HUES64 (cell line): ENCODE results near the gene TDRD1.

ENCODE experiments used
- H3K27ac ChIP-seq: 2 replicates; pipeline ENCODE4 v1.7.0; 2013; ENCODE audit warnings: low read depth, low read length, inconsistent platforms
- H3K27me3 ChIP-seq: 2 replicates; pipeline ENCODE4 v1.6.1; 2013; ENCODE audit warnings: mild to moderate bottlenecking, low read length; ENCODE audit not compliant: insufficient read depth
- H3K36me3 ChIP-seq: 2 replicates; pipeline ENCODE4 v1.6.1; 2013; ENCODE audit warnings: mild to moderate bottlenecking, low read length; ENCODE audit not compliant: insufficient read depth
- H3K4me1 ChIP-seq: 2 replicates; pipeline ENCODE4 v1.6.1; 2013; ENCODE audit warnings: mild to moderate bottlenecking, low read length, moderate library complexity; ENCODE audit not compliant: insufficient read depth
- H3K4me3 ChIP-seq: 2 replicates; pipeline ENCODE4 v1.5.1; 2013; ENCODE audit warnings: mild to moderate bottlenecking, low read length, moderate library complexity
- H3K9ac ChIP-seq: 2 replicates; pipeline ENCODE4 v1.6.1; 2013; ENCODE audit warnings: mild to moderate bottlenecking, low read depth, low read length
- H3K9me3 ChIP-seq: 2 replicates; pipeline ENCODE4 v1.6.1; 2013; ENCODE audit warnings: low read depth, low read length; ENCODE audit not compliant: insufficient read depth
- WGBS: fragments of 150-250, 120-280 bp; methylation state at CpG from one replicate; pipeline ENCODE4 v1.1.7; 2013; ENCODE audit warnings: missing lambda C conversion rate; 5-methylcytosine and 5-hydroxymethylcytosine counted together

TDRD1 gene

DNA sequence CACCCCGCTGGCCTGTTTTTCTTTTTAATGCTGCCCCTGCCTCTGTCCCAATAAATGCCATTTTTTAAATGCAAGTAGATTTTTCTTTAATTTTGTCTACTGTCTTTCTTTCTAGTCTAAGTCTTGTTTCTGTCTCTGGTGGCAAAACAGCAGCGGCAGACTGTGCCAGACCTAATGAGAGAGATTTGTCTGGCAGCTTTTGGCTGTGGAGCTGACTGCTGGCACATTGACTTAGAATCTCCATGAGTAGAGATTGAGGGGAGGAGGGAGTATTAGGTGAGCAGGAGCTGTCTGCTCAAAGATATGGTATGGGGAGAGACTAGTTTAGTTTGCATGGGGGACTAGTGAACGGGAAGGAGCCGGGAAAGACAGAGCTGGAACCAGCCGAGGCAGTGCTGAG is 72.9 kb downstream of the TDRD1 start:
- no peaks in the 10 kb centered on the region for H3K4me1 ChIP-seq
- no peaks in the 10 kb centered on the region for H3K36me3 ChIP-seq
- H3K9me3 ChIP-seq: no peaks in the 10 kb centered on the region
- no peak overlapping the region for H3K4me3 ChIP-seq
- WGBS: 95% methylated on average over 5 of the region's 5 CpGs
- H3K27ac ChIP-seq: no peak overlapping the region
- no peak overlapping the region for H3K9ac ChIP-seq
- no peaks in the 10 kb centered on the region for H3K27me3 ChIP-seq

DNA sequence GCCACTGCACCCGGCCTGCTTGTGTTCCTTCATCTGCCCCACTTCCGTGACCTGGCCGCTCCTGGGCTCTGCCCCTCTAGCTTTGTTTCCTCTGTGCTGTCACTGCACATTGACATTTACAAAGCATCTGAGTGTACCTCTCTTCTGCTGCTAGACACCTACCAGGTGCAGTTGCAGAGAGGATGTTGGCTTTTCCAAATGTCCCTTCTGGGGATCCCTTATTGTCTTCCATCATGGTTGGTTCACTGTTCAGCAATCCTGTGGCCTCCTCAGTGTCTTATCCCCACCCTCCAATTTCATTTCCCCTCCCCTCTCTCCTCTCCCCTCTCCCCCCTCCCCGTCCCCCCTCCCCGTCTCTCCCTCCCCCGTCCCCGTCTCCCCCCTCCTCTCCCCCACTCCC is 73.7 kb downstream of the TDRD1 start:
- whole genome bisulfite sequencing: 92% methylated on average over 3 of the region's 7 CpGs
- Histone ChIP-seq H3K4me1 (no peaks in the 10 kb centered on the region), H3K4me3 (no peak overlapping the region), H3K27me3 (no peaks in the 10 kb centered on the region), H3K9ac (no peak overlapping the region), H3K27ac (no peak overlapping the region), H3K36me3 (no peaks in the 10 kb centered on the region), H3K9me3 (no peaks in the 10 kb centered on the region)

DNA sequence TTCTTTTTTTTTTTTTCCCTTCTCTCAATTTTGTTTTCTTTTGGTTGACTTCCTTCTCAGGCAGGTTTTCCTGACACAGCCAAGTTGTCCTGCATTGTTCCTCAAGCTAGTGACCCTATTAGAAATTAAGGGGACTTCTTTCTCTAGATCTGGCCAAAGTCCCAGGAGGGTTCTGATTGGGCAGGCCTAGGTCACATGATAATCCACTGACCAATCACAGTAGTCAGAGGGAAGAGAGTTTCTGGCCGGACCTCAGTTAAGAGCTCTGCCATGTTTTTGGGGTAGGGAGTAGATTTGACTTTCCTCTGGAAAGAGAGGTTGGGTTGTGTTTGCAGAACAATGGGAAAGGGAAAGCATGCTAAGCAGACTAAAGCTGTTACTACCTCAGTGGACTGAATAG is 76.1 kb downstream of the TDRD1 start:
- no peaks in the 10 kb centered on the region for H3K36me3 ChIP-seq
- 97% methylated on average over 1 of the region's 1 CpG for WGBS
- no peak overlapping the region for H3K4me3 ChIP-seq
- H3K27ac ChIP-seq: no peak overlapping the region
- H3K4me1 ChIP-seq: 0 out of 2 replicates have a peak, but pooled peaks cover 6% of the 10 kb centered on the region
- H3K27me3 ChIP-seq: no peaks in the 10 kb centered on the region
- H3K9ac ChIP-seq: no peak overlapping the region
- H3K9me3 ChIP-seq: no peaks in the 10 kb centered on the region

DNA sequence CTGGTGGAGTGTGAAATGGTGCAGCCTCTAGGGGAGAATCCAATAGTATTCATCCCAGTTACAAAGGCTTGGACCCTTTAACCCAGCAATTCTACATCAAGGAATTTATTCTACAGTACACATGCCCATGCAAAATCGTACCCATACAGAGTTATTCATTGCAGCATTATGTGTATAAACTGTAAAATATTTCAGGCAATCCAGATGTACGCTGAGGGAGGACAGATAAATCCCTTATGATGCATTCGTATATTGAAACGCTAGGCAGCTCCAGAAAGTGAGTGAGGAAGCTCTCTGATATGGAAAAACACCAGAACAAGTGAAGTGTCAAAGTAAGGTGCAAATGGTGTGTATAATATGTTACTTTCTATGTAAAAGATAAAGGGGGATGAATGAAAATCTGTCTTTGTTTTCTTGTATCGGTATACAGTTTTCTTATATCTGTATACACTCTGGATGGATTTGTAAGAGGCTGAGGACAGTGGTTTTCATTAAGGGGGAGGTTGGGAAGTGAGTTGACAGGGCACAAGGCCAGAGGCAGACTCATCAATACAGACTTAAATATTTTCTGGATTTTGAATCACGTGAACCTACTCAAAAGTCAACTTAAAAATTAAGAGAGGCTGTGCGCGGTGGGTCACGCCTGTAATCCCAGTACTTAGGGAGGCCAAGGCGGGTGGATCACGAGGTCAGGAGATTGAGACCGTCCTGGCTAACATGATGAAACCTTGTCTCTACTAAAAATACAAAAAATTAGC is 77.0 kb downstream of the TDRD1 start:
- Histone ChIP-seq H3K27me3 (no peaks in the 10 kb centered on the region), H3K27ac (no peak overlapping the region), H3K36me3 (no peaks in the 10 kb centered on the region), H3K4me3 (no peak overlapping the region), H3K9ac (no peak overlapping the region), H3K9me3 (no peaks in the 10 kb centered on the region), H3K4me1 (peaks cover 6% of the 10 kb centered on the region; the same call in 1 of the 2 replicates)
- 93% methylated on average over 12 of the region's 12 CpGs for WGBS

DNA sequence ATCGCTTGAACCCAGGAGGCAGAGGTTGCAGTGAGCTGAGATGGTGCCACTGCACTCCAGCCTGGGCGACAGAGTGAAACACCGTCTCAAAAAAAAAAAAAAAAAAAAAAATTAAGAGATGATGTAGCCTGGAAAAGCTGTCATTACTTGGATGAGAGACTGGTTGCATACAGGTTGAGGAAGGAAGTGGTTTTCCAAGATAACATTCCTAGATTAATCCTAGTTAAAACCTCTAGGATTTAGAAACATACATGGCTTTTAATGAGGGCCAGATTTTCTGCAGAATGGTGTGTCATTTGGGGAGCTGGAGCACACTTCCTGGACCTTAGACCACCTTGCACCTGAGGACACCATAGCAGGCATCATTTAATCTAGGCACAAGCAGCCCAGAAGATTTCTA is 77.7 kb downstream of the TDRD1 start:
- peaks cover 6% of the 10 kb centered on the region; the same call in 1 of the 2 replicates for H3K4me1 ChIP-seq
- H3K27me3 ChIP-seq: no peaks in the 10 kb centered on the region
- H3K9me3 ChIP-seq: no peaks in the 10 kb centered on the region
- 95% methylated on average over 3 of the region's 3 CpGs for WGBS
- H3K36me3 ChIP-seq: no peaks in the 10 kb centered on the region
- no peak overlapping the region for H3K9ac ChIP-seq
- H3K27ac ChIP-seq: no peak overlapping the region
- H3K4me3 ChIP-seq: no peak overlapping the region

DNA sequence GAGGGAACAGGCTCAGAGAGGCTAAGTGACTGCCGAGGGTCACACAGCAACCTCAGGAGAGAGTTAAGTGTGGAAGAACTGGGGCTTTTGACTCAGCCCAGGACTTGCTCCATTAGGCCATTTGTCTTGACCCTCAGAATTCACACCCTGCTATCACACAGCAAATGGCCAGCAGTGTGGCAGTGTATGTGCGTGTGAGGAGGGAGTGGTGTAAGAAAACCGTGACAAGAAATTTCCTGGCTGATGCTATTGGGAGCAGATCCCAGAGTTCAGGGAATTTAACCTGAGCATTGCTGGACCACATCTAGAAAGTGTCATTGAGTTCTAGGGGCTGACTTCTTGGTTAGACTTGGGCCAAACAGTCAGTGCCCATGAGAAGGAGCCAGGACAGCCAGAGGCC is 78.3 kb downstream of the TDRD1 start:
- no peaks in the 10 kb centered on the region for H3K9me3 ChIP-seq

DNA sequence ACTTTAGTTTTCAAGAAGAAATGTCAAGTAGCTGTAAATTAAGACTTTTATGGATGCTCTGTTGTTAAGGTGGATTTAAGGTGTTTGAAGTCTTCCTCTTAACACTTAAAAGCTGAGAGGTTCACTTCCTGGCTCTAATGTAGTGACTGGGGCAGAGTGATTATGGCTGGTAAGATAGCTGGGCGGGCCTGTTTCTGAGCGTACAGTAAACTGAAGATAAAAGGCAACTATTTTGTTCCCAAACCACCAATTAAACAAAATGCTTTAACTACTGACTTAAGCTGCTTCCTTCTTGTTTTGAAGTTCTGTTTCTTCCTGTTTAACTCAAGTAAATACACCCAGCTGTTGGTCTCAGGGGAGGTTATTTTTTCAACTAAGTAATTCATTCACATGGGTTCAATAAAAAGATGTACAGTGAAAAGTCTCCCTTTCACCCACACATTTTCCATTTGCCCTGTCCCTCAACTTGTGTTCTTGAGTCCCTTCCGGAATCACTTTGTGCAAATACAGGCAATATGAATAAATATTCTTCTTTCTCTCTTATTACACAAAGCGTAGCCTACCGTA is 79.2 kb downstream of the TDRD1 start:
- no peaks in the 10 kb centered on the region for H3K36me3 ChIP-seq
- 89% methylated on average over 5 of the region's 5 CpGs for WGBS
- H3K9me3 ChIP-seq: no peaks in the 10 kb centered on the region
- no peaks in the 10 kb centered on the region for H3K27me3 ChIP-seq
- no peak overlapping the region for H3K27ac ChIP-seq
- no peak overlapping the region for H3K4me3 ChIP-seq
- H3K9ac ChIP-seq: no peak overlapping the region
- peaks cover 6% of the 10 kb centered on the region; the same call in 1 of the 2 replicates for H3K4me1 ChIP-seq

More for the DNA sequence above, 78.3 kb downstream of the TDRD1 start:
- peaks cover 6% of the 10 kb centered on the region; the same call in 1 of the 2 replicates for H3K4me1 ChIP-seq
- H3K27me3 ChIP-seq: no peaks in the 10 kb centered on the region
- no peak overlapping the region for H3K27ac ChIP-seq
- no peak overlapping the region for H3K9ac ChIP-seq
- no peaks in the 10 kb centered on the region for H3K36me3 ChIP-seq
- 84% methylated on average over 3 of the region's 3 CpGs for WGBS
- H3K4me3 ChIP-seq: no peak overlapping the region

DNA sequence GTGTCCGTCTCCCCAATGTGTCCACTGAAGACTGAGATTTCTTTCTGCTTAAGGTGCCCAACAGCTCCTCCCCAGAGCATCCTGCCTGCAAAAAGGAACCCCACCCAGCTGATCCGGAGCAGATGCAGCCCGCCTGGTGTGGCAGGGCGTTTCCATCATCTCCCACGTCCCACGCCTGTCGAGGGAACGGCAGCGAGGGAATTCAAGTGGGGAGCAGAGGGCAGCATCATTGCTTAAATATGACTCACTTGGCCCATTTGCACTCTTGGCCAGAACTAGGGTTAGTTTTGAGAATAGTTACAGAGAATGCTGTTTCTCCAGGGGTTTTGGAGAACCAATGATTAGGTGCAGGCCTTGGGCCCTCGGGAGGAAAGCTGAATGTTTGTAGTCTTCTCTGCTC is 80.7 kb downstream of the TDRD1 start:
- Histone ChIP-seq H3K4me1 (peaks cover 6% of the 10 kb centered on the region; the same call in 1 of the 2 replicates), H3K4me3 (no peak overlapping the region), H3K27ac (no peak overlapping the region), H3K36me3 (no peaks in the 10 kb centered on the region), H3K27me3 (no peaks in the 10 kb centered on the region), H3K9ac (no peak overlapping the region), H3K9me3 (no peaks in the 10 kb centered on the region)
- 95% methylated on average over 10 of the region's 10 CpGs for WGBS

DNA sequence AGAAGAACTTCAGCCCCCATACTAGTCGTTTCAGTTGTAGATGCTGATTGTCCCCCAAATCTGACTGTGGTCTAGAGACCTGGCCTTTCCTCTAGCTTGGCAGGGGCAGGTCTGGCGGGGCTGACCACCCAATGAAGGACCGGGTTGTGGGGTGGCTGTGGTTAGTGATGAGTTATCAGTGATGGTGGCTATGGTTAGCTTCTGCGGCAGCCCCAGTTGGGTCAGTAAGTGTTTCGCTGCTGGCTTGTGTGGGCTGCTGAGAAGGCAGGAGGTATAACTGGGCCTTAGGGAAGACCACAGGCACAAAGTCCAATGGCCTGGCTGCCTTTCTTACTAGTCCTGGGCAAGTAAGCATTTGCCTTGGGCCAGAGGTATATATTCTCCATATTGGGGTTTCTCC is 81.2 kb downstream of the TDRD1 start:
- H3K36me3 ChIP-seq: no peaks in the 10 kb centered on the region
- no peak overlapping the region for H3K9ac ChIP-seq
- H3K4me3 ChIP-seq: no peak overlapping the region
- peaks cover 6% of the 10 kb centered on the region; the same call in 1 of the 2 replicates for H3K4me1 ChIP-seq
- no peak overlapping the region for H3K27ac ChIP-seq
- H3K27me3 ChIP-seq: no peaks in the 10 kb centered on the region
- no peaks in the 10 kb centered on the region for H3K9me3 ChIP-seq
- 94% methylated on average over 5 of the region's 5 CpGs for WGBS

DNA sequence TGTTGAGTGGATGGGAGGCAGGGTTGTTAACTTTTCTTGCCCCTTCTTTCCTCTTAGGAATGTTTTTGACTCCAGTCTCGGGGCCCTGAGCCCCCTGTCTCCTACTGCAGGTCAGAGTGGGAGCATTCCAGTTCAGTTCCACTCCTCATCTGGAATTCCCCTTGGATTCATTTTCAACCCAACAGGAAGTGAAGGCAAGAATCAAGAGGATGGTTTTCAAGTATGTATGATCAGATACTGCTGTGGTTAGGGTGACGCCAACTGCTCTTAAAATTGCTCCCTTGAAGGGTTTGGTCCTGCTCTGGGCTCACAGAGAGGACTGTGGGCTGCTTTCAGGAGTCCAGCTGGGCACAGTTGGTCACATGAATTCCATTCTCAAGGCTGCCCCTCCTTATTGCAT is 81.9 kb downstream of the TDRD1 start:
- peaks cover 6% of the 10 kb centered on the region; the same call in 1 of the 2 replicates for H3K4me1 ChIP-seq
- no peak overlapping the region for H3K27ac ChIP-seq
- WGBS: 99% methylated on average over 2 of the region's 2 CpGs

DNA sequence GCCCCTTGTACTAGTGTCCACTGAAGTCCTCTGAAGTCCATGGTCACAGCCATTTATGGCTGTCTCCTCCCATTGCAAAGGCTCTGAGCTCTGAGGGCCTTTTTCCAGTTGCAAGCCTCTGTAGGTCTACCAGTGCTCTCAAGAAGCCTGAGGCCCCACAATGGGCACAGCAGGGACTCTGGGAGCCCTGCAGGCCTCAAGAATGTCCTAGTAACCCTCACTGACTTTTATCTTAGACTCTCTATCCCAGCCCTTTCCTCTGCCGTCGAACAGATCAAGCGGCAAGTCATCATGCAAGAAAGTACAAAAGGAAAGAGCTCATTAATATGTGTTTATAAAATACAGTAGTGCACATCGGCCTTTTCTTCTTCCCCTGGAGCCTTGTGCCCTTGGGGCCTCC is 83.3 kb downstream of the TDRD1 start:
- H3K4me3 ChIP-seq: no peak overlapping the region
- H3K4me1 ChIP-seq: peaks cover 6% of the 10 kb centered on the region; the same call in 1 of the 2 replicates
- H3K9ac ChIP-seq: no peak overlapping the region
- H3K27ac ChIP-seq: no peak overlapping the region
- H3K9me3 ChIP-seq: no peaks in the 10 kb centered on the region
- H3K36me3 ChIP-seq: no peaks in the 10 kb centered on the region
- H3K27me3 ChIP-seq: no peaks in the 10 kb centered on the region
- 87% methylated on average over 4 of the region's 4 CpGs for WGBS

More for the DNA sequence above, 81.9 kb downstream of the TDRD1 start:
- no peaks in the 10 kb centered on the region for H3K27me3 ChIP-seq
- no peaks in the 10 kb centered on the region for H3K9me3 ChIP-seq
- no peaks in the 10 kb centered on the region for H3K36me3 ChIP-seq
- H3K9ac ChIP-seq: no peak overlapping the region
- no peak overlapping the region for H3K4me3 ChIP-seq
